IMR-90 (cell line): Measurements from ENCODE around the gene TSSC4. TPM values are rescaled to one million over a fixed set of nuclear protein-coding genes. Genes with fewer than 3 reads are reported as not detected.

Experiments used
- ATAC-seq: fragments of 200-7000 bp; cut with Tn5 transposase; 2 replicates; pipeline ENCODE4 v1.9.1; 2020; ENCODE audit warnings: low read depth, mild to moderate bottlenecking, moderate library complexity
- BruUV-seq: library from RNA; stranded (reverse); fragments of 400-500 nt; replicated peaks from 2 replicates; lab custom pipeline; 2021; lab: Mats Ljungman, UMichigan
- CTCF ChIA-PET: fragments of 300-600 bp; formaldehyde crosslinking; extraction: SDS; loops from one replicate; lab custom pipeline; 2021; ENCODE audit warnings: antibody characterized with exemption; lab: Yijun Ruan, JAX
- POLR2A ChIA-PET: fragments of 300-600 bp; sonication (Branson Sonifier 250); formaldehyde crosslinking; loops from one replicate; lab custom pipeline; 2022; ENCODE audit warnings: antibody characterized with exemption; ENCODE audit not compliant: unreplicated experiment; lab: Charles Lee
- DNase-seq: peaks from one replicate; pipeline ENCODE4 v3.0.0; 2013
- H2AFZ ChIP-seq: replicated peaks from 2 replicates; pipeline ENCODE3; 2013; ENCODE audit warnings: low read length, mild to moderate bottlenecking; ENCODE audit not compliant: poor library complexity
- H2AK5ac ChIP-seq: 2 replicates; pipeline ENCODE4 v1.6.1; 2013; ENCODE audit warnings: low read depth, low read length, inconsistent platforms
- H2AK9ac ChIP-seq: replicated peaks from 2 replicates; pipeline ENCODE3; 2013; ENCODE audit warnings: mild to moderate bottlenecking, low read depth, low read length, moderate library complexity; ENCODE audit not compliant: poor library complexity
- H2BK120ac ChIP-seq: 2 replicates; pipeline ENCODE4 v1.6.1; 2013; ENCODE audit warnings: low read depth, low read length, inconsistent platforms
- H2BK15ac ChIP-seq: 3 replicates; pipeline ENCODE4 v1.6.1; 2013; ENCODE audit warnings: low read depth, low read length, inconsistent platforms
- H2BK20ac ChIP-seq: 2 replicates; pipeline ENCODE4 v1.6.1; 2013; ENCODE audit warnings: low read depth, mild to moderate bottlenecking, inconsistent platforms, low read length, moderate library complexity
- H2BK5ac ChIP-seq: 2 replicates; pipeline ENCODE4 v1.6.1; 2013; ENCODE audit warnings: mild to moderate bottlenecking, low read depth, low read length, inconsistent platforms; ENCODE audit not compliant: poor library complexity, severe bottlenecking
- H3K14ac ChIP-seq: replicated peaks from 2 replicates; pipeline ENCODE4 v1.6.1; 2013; ENCODE audit warnings: low read depth, low read length, inconsistent platforms
- H3K18ac ChIP-seq: 2 replicates; pipeline ENCODE4 v1.6.1; 2013; ENCODE audit warnings: low read depth, low read length, control low read depth
- H3K23ac ChIP-seq: 2 replicates; pipeline ENCODE4 v1.6.1; 2013; ENCODE audit warnings: low read depth, low read length, inconsistent platforms
- H3K27ac ChIP-seq: 2 replicates; pipeline ENCODE4 v1.5.1; 2013; ENCODE audit warnings: mild to moderate bottlenecking, control low read depth, low read length; ENCODE audit not compliant: insufficient read depth
- H3K27me3 ChIP-seq: 2 replicates; pipeline ENCODE4 v1.6.1; 2013; ENCODE audit warnings: low read length; ENCODE audit not compliant: control insufficient read depth, insufficient read depth
- H3K36me3 ChIP-seq: 2 replicates; pipeline ENCODE4 v1.6.1; 2013; ENCODE audit warnings: low read length, mixed read lengths; ENCODE audit not compliant: control insufficient read depth, insufficient read depth
- H3K4ac ChIP-seq: 2 replicates; pipeline ENCODE4 v1.6.1; 2013; ENCODE audit warnings: low read depth, low read length, inconsistent platforms
- H3K4me1 ChIP-seq: 2 replicates; pipeline ENCODE4 v1.6.1; 2013; ENCODE audit warnings: low read length, mixed read lengths; ENCODE audit not compliant: control insufficient read depth, insufficient read depth
- H3K4me2 ChIP-seq: 2 replicates; pipeline ENCODE4 v1.6.1; 2013; ENCODE audit warnings: low read depth, mild to moderate bottlenecking, control low read depth, low read length, moderate library complexity
- H3K4me3 ChIP-seq: 2 replicates; pipeline ENCODE4 v1.5.1; 2013; ENCODE audit warnings: low read depth, mild to moderate bottlenecking, control low read depth, low read length, moderate library complexity; ENCODE audit not compliant: insufficient read depth
- H3K56ac ChIP-seq: 2 replicates; pipeline ENCODE4 v1.6.1; 2013; ENCODE audit warnings: low read length, inconsistent platforms; ENCODE audit not compliant: insufficient read depth; ENCODE audit errors: extremely low read depth
- H3K79me1 ChIP-seq, 2 experiments: 2 replicates each; pipeline ENCODE4 v1.6.1; 2013; ENCODE audit warnings: low read length in 2 of 2, inconsistent platforms in 1 of 2, low read depth in 1 of 2
- H3K9ac ChIP-seq: 2 replicates; pipeline ENCODE4 v1.6.1; 2013; ENCODE audit warnings: low read depth, low read length, control low read depth
- H3K9me1 ChIP-seq: 2 replicates; pipeline ENCODE4 v1.6.1; 2013; ENCODE audit warnings: low read length, inconsistent platforms; ENCODE audit not compliant: insufficient read depth
- H3K9me3 ChIP-seq: 2 replicates; pipeline ENCODE4 v1.6.1; 2013; ENCODE audit warnings: low read length; ENCODE audit not compliant: control insufficient read depth, insufficient read depth
- H4K20me1 ChIP-seq: 2 replicates; pipeline ENCODE4 v1.6.1; 2013; ENCODE audit warnings: low read length, inconsistent platforms; ENCODE audit not compliant: insufficient read depth
- H4K5ac ChIP-seq: 2 replicates; pipeline ENCODE4 v1.6.1; 2013; ENCODE audit warnings: mild to moderate bottlenecking, low read depth, low read length, control low read depth
- H4K8ac ChIP-seq, 2 experiments: 2 replicates each; pipeline ENCODE4 v1.6.1; 2013; ENCODE audit warnings: low read depth in 2 of 2, low read length in 2 of 2, control low read depth in 1 of 2, inconsistent platforms in 1 of 2
- H4K91ac ChIP-seq: 2 replicates; pipeline ENCODE4 v1.6.1; 2013; ENCODE audit warnings: low read depth, low read length, inconsistent platforms; ENCODE audit not compliant: insufficient read depth
- BHLHE40 ChIP-seq: fragments of 150-350 bp; IDR thresholded peaks from 2 replicates; pipeline ENCODE4 v1.6.1; 2016; ENCODE audit warnings: mild to moderate bottlenecking, low read depth, low read length
- CEBPB ChIP-seq: IDR thresholded peaks from 2 replicates; pipeline ENCODE4 v1.6.1; 2012; ENCODE audit warnings: low read depth, low read length, improper control_type of control experiment
- CHD1 ChIP-seq: IDR thresholded peaks from 2 replicates; pipeline ENCODE4 v1.6.1; 2012; ENCODE audit warnings: low read depth, low read length, improper control_type of control experiment
- CTCF ChIP-seq: conservative IDR thresholded peaks from 2 replicates; pipeline ENCODE4 v1.5.1; 2012; ENCODE audit warnings: mild to moderate bottlenecking, low read depth, low read length, improper control_type of control experiment
- FOS ChIP-seq: fragments of 150-350 bp; IDR thresholded peaks from 2 replicates; pipeline ENCODE4 v1.6.1; 2016; ENCODE audit warnings: low read depth, low read length
- MAFK ChIP-seq: IDR thresholded peaks from 2 replicates; pipeline ENCODE4 v1.6.1; 2012; ENCODE audit warnings: low read depth, low read length, improper control_type of control experiment
- MAZ ChIP-seq: IDR thresholded peaks from 2 replicates; pipeline ENCODE4 v1.6.1; 2012; ENCODE audit warnings: low read depth, mild to moderate bottlenecking, low read length, improper control_type of control experiment, moderate library complexity, borderline replicate concordance
- MXI1 ChIP-seq: IDR thresholded peaks from 2 replicates; pipeline ENCODE4 v1.6.1; 2012; ENCODE audit warnings: low read depth, mild to moderate bottlenecking, low read length, moderate library complexity, borderline replicate concordance
- NFE2L2 ChIP-seq: fragments of 150-350 bp; IDR thresholded peaks from 2 replicates; pipeline ENCODE4 v1.6.1; 2016; ENCODE audit warnings: low read depth, mild to moderate bottlenecking, low read length
- POLR2A ChIP-seq: IDR thresholded peaks from 2 replicates; pipeline ENCODE4 v1.6.1; 2012; ENCODE audit warnings: mild to moderate bottlenecking, low read depth, low read length
- RAD21 ChIP-seq: IDR thresholded peaks from 2 replicates; pipeline ENCODE4 v1.6.1; 2012; ENCODE audit warnings: low read length, improper control_type of control experiment
- RCOR1 ChIP-seq: IDR thresholded peaks from 2 replicates; pipeline ENCODE4 v1.6.1; 2012; ENCODE audit warnings: mild to moderate bottlenecking, low read length, improper control_type of control experiment; ENCODE audit not compliant: insufficient replicate concordance
- RFX5 ChIP-seq: IDR thresholded peaks from 2 replicates; pipeline ENCODE4 v1.8.0; 2012; ENCODE audit warnings: low read depth, mild to moderate bottlenecking, low read length, moderate library complexity
- SMC3 ChIP-seq: fragments of 150-350 bp; IDR thresholded peaks from 2 replicates; pipeline ENCODE4 v1.6.1; 2016; ENCODE audit warnings: low read depth, mild to moderate bottlenecking, antibody characterized with exemption, low read length, moderate library complexity
- USF2 ChIP-seq: fragments of 150-350 bp; IDR thresholded peaks from 2 replicates; pipeline ENCODE4 v1.6.1; 2017; ENCODE audit warnings: mild to moderate bottlenecking, antibody characterized with exemption, low read length, low read depth
- WGBS, 2 experiments: methylation state at CpG; one replicate each; pipeline versions ENCODE4 v1.1.5 to v1.1.7; 2013; ENCODE audit warnings: missing lambda C conversion rate in 2 of 2; ENCODE audit not compliant: insufficient read length in 1 of 2; ENCODE audit errors: extremely low coverage in 2 of 2; 5-methylcytosine and 5-hydroxymethylcytosine counted together
- dilution Hi-C: fragments of 300-500 bp; cut with HindIII; formaldehyde crosslinking; loops from one replicate; pipeline ENCODE4 v1.14.3; 2018; ENCODE audit warnings: low sequenced_read_pairs; ENCODE audit not compliant: unreplicated experiment
- in situ Hi-C: fragments of 300-500 bp; cut with MboI; formaldehyde crosslinking; loops from 3 replicates; pipeline ENCODE4 v1.14.3; 2019; ENCODE audit warnings: low sequenced_read_pairs, inconsistent platforms, mixed read lengths
- intact Hi-C: fragments of 100-400 bp; cut with micrococcal nuclease; formaldehyde crosslinking; loops from 2 replicates; pipeline ENCODE4 v1.10.0; 2022
- polyA plus RNA-seq, 3 experiments: library from polyadenylated mRNA; depleted of rRNA; stranded (reverse); fragments of >200 nt; gene quantifications; 2 replicates each; pipeline ENCODE4 v1.2.3, GENCODE V29; 2012; ENCODE audit warnings: low replicate concordance in 1 of 3
- total RNA-seq: library from RNA; depleted of rRNA; stranded (reverse); fragments of >200 nt; gene quantifications from 2 replicates; pipeline ENCODE4 v1.2.3, GENCODE V29; 2012

Gene TSSC4
- total and polyA plus RNA-seq, 2 of the 4 experiments (the other 2 are of a cell fraction), result 34.9 to 40.0 TPM

- Histone ChIP-seq H2BK5ac (no peak overlapping the region), H2AK5ac (no peak overlapping the region), H3K9me3 (no peaks in the 10 kb centered on the region), H2BK20ac (no peak overlapping the region), H3K79me1 (no peaks in the 10 kb centered on the region), H3K18ac (no peak overlapping the region), H3K23ac (no peak overlapping the region), H3K27me3 (peaks cover under 1% of the 10 kb centered on the region; the same call in 1 of the 2 replicates), H4K8ac (no peak overlapping the region), H2BK120ac (no peak overlapping the region), H3K4me1 (no peaks in the 10 kb centered on the region), H4K91ac (no peak overlapping the region), H3K9ac (no peak overlapping the region), H2AFZ (no peak overlapping the region), H3K4me2 (no peak overlapping the region), H2BK15ac (no peak overlapping the region), H3K36me3 (no peaks in the 10 kb centered on the region), H3K27ac (no peak overlapping the region), H4K5ac (no peak overlapping the region), H3K56ac (no peak overlapping the region), H3K14ac (no peak overlapping the region), H2AK9ac (no peak overlapping the region), H3K4me3 (no peak overlapping the region), H3K4ac (no peak overlapping the region), H4K20me1 (no peaks in the 10 kb centered on the region), H3K9me1 (no peaks in the 10 kb centered on the region)
- in situ Hi-C loops (loop anchor here (5.0 kb wide), 2 partner anchors 107 to 217 kb away; no protein-coding TSS in a partner anchor), intact Hi-C loops (loop anchor here (1.0 kb wide), 2 partner anchors 19 to 114 kb away; partner anchors contain the start of gene TSSC4), dilution Hi-C loops (no loop called here)
- BruUV-seq, result no TSS peak
- POLR2A ChIA-PET, result interaction anchor here (0.5 kb wide), 1 partner anchor 41 kb away, joined by 3 read pairs; no protein-coding TSS in a partner anchor
- DNase-seq, result no peak
- no peak for ATAC-seq
- WGBS, 2 experiments, result 76% methylated on average over 13 of the region's 21 CpGs; no CpG with 5 or more reads in 1 of the 2 experiments
- CTCF ChIA-PET, result interaction anchor here (0.6 to 3.3 kb wide), 5 partner anchors 8 to 117 kb away, joined by 3 to 73 read pairs (median 4); partner anchors contain the start of genes C11orf21, TSPAN32 and TSSC4
- TF ChIP-seq MXI1 (no peak), FOS (no peak), BHLHE40 (no peak), CEBPB (no peak), RAD21 (no peak), RCOR1 (no peak), MAZ (no peak), RFX5 (no peak), NFE2L2 (no peak), MAFK (no peak), USF2 (no peak), SMC3 (no peak), CTCF (no peak), POLR2A (no peak), CHD1 (no peak)
These were observed 18.3 kb downstream of the TSSC4 start for GRCh38 chr11:2418693-2419360.
